WERI-Rb-1 (cell line): ENCODE results near the gene ESYT2.

Experiments
- DNase-seq: peaks from one replicate; pipeline ENCODE4 v3.0.0-alpha.2; 2020
- H3K27ac ChIP-seq: fragments of 250-450 bp; sonication (Bioruptor Pico); 2 replicates; pipeline ENCODE4 v1.5.1; 2020; ENCODE audit warnings: mild to moderate bottlenecking, moderate library complexity
- H3K27me3 ChIP-seq: fragments of 250-450 bp; sonication (Bioruptor Pico); 2 replicates; pipeline ENCODE4 v1.5.1; 2021; ENCODE audit warnings: mild to moderate bottlenecking, low read depth, moderate library complexity; ENCODE audit not compliant: insufficient read depth, severe bottlenecking
- H3K36me3 ChIP-seq: fragments of 250-450 bp; sonication (Bioruptor Pico); 2 replicates; pipeline ENCODE4 v1.5.1; 2020; ENCODE audit warnings: mild to moderate bottlenecking, moderate library complexity
- H3K4me3 ChIP-seq: 2 replicates; pipeline ENCODE4 v1.5.1; 2011; ENCODE audit warnings: low read depth, mild to moderate bottlenecking, control low read depth, low read length
- H3K9me3 ChIP-seq: fragments of 250-450 bp; sonication (Bioruptor Pico); 2 replicates; pipeline ENCODE4 v1.5.1; 2021; ENCODE audit warnings: mild to moderate bottlenecking, moderate library complexity; ENCODE audit not compliant: severe bottlenecking
- CTCF ChIP-seq: IDR thresholded peaks from 2 replicates; pipeline ENCODE4 v1.5.1; 2011; ENCODE audit warnings: low read depth, mild to moderate bottlenecking, control low read depth, inconsistent platforms, low read length

The ESYT2 gene

GRCh38 chr7:158729646-158730382 lies 99.5 kb downstream of the ESYT2 start:
- no peaks in the 10 kb centered on the region for H3K27me3 ChIP-seq
- H3K9me3 ChIP-seq: no peaks in the 10 kb centered on the region
- no peak overlapping the region for H3K4me3 ChIP-seq
- DNase-seq: no peak
- H3K36me3 ChIP-seq: no peaks in the 10 kb centered on the region; the same call in 1 of the 2 replicates
- no peak overlapping the region for H3K27ac ChIP-seq
- TF ChIP-seq CTCF: no peak

- Histone ChIP-seq H3K27me3 (no peaks in the 10 kb centered on the region), H3K27ac (no peak overlapping the region), H3K36me3 (no peaks in the 10 kb centered on the region; the same call in 1 of the 2 replicates), H3K9me3 (no peaks in the 10 kb centered on the region), H3K4me3 (no peak overlapping the region)
- no peak for DNase-seq
- no peak for TF ChIP-seq CTCF
These were observed 100.2 kb downstream of the ESYT2 start for GRCh38 chr7:158728911-158729645.

GRCh38 chr7:158727690-158728089 lies 101.6 kb downstream of the ESYT2 start:
- Histone ChIP-seq H3K36me3 (no peaks in the 10 kb centered on the region), H3K27me3 (no peaks in the 10 kb centered on the region), H3K9me3 (no peaks in the 10 kb centered on the region), H3K4me3 (no peak overlapping the region), H3K27ac (no peak overlapping the region)
- DNase-seq: no peak
- no peak for TF ChIP-seq CTCF

- Histone ChIP-seq H3K36me3 (no peaks in the 10 kb centered on the region), H3K9me3 (no peaks in the 10 kb centered on the region), H3K4me3 (no peak overlapping the region), H3K27me3 (no peaks in the 10 kb centered on the region), H3K27ac (no peak overlapping the region)
- no peak for DNase-seq
- TF ChIP-seq CTCF: no peak
These were observed 103.0 kb downstream of the ESYT2 start for GRCh38 chr7:158726277-158726807.

GRCh38 chr7:158725506-158725800 lies 103.9 kb downstream of the ESYT2 start:
- DNase-seq: no peak
- no peak overlapping the region for H3K4me3 ChIP-seq
- no peaks in the 10 kb centered on the region for H3K36me3 ChIP-seq
- no peak overlapping the region for H3K27ac ChIP-seq
- H3K9me3 ChIP-seq: no peaks in the 10 kb centered on the region
- TF ChIP-seq CTCF: no peak
- H3K27me3 ChIP-seq: no peaks in the 10 kb centered on the region
